HCT116 (cell line): ENCODE measurements around the gene FIBP.

ENCODE experiments used
- MAX ChIP-seq: IDR thresholded peaks from 2 replicates; pipeline ENCODE4 v1.6.1; 2012
- TF ChIP-seq, protein P1 (sequence below), 3 experiments: fragments of 200-600 bp in 1 of 3; sonication (generic) in 1 of 3; IDR thresholded peaks in 2 of 3; conservative IDR thresholded peaks in 1 of 3; 2 replicates each; pipeline ENCODE4 v1.5.1; 2012 to 2017; ENCODE audit warnings: low read depth in 2 of 3, low read length in 2 of 3, antibody characterized with exemption in 1 of 3, borderline replicate concordance in 1 of 3, control low read depth in 1 of 3, mild to moderate bottlenecking in 1 of 3, mixed read lengths in 1 of 3, mixed run types in 1 of 3, moderate library complexity in 1 of 3; ENCODE audit not compliant: insufficient read depth in 1 of 3

GRCh38 chr11:65892661-65893317, 4.5 kb upstream of the FIBP start:
- TF ChIP-seq, protein P1, sequence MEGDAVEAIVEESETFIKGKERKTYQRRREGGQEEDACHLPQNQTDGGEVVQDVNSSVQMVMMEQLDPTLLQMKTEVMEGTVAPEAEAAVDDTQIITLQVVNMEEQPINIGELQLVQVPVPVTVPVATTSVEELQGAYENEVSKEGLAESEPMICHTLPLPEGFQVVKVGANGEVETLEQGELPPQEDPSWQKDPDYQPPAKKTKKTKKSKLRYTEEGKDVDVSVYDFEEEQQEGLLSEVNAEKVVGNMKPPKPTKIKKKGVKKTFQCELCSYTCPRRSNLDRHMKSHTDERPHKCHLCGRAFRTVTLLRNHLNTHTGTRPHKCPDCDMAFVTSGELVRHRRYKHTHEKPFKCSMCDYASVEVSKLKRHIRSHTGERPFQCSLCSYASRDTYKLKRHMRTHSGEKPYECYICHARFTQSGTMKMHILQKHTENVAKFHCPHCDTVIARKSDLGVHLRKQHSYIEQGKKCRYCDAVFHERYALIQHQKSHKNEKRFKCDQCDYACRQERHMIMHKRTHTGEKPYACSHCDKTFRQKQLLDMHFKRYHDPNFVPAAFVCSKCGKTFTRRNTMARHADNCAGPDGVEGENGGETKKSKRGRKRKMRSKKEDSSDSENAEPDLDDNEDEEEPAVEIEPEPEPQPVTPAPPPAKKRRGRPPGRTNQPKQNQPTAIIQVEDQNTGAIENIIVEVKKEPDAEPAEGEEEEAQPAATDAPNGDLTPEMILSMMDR (IDR thresholded peaks at IDR 0.05 in 2 of 3, conservative IDR thresholded peaks at IDR 0.05 in 1 of 3; ENCODE audit: borderline replicate concordance in 1 of 3, insufficient read depth in 1 of 3, low read depth in 2 of 3, low read length in 2 of 3) = no peak
- TF ChIP-seq MAX = no peak
